SK-N-MC (cell line): ENCODE data around the gene UGGT2.
"Not testable (repeated sequence)": the region's sequence is repeated elsewhere in the genome, so short reads cannot be mapped to it uniquely, and the experiment has no call there.

Experiments
- DNase-seq: peaks from one replicate; pipeline ENCODE4 v3.0.0-alpha.2; 2011; ENCODE audit warnings: low read depth, low spot score
- H3K27ac ChIP-seq: fragments of 200-600 bp; sonication (generic); 2 replicates; pipeline ENCODE4 v1.5.1; 2016; ENCODE audit warnings: mixed run types
- H3K36me3 ChIP-seq: fragments of 200-600 bp; sonication (generic); 2 replicates; pipeline ENCODE4 v1.6.1; 2017; ENCODE audit warnings: antibody characterized with exemption, low read length, mixed read lengths; ENCODE audit not compliant: insufficient read depth
- H3K4me3 ChIP-seq: fragments of 200-600 bp; sonication (generic); 2 replicates; pipeline ENCODE4 v1.5.1; 2016
- H3K9ac ChIP-seq: fragments of 200-600 bp; sonication (generic); 2 replicates; pipeline ENCODE4 v1.8.0; 2017; ENCODE audit warnings: mixed run types, mixed read lengths; ENCODE audit not compliant: insufficient read length
- H3K9me3 ChIP-seq: fragments of 200-600 bp; sonication (generic); 2 replicates; pipeline ENCODE4 v1.6.1; 2017; ENCODE audit warnings: low read depth, mild to moderate bottlenecking, antibody characterized with exemption, low read length, moderate library complexity, mixed read lengths
- EZH2 ChIP-seq: fragments of 200-600 bp; sonication (generic); IDR thresholded peaks from one replicate; pipeline ENCODE4 v1.6.1; 2017; ENCODE audit warnings: antibody characterized with exemption
- FOXP2 ChIP-seq: optimal IDR thresholded peaks from 2 replicates; pipeline ENCODE3; 2011; ENCODE audit warnings: mild to moderate bottlenecking, moderate library complexity; ENCODE audit not compliant: insufficient read depth; ENCODE audit errors: extremely low read length, control extremely low read depth
- POLR2AphosphoS5 ChIP-seq: IDR thresholded peaks from 2 replicates; pipeline ENCODE4 v1.6.1; 2012; ENCODE audit warnings: mild to moderate bottlenecking, low read depth, low read length, borderline replicate concordance

UGGT2 gene

DNA sequence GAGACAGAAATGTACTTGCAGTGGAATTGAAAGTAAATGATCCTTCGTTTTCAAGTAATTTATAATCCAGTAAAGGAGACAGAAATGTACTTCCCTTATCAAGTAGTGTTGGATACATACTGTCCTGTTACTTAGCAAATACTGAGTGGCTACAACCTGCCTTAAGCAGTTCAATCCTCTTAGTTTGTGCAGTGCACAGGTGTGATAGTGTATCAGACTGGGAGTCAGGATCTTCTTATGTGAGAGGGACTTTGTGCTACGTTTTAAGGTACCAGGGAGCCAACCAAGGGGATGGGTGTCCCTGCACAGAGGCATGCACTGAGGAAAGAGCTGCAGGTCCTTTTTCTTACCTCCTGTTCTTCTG lies 265.1 kb downstream of the UGGT2 start:
- no peak for TF ChIP-seq FOXP2
- TF ChIP-seq EZH2, result no peak
- no peak for TF ChIP-seq POLR2AphosphoS5
- H3K9me3 ChIP-seq, result no peaks in the 10 kb centered on the region
- H3K36me3 ChIP-seq, result no peaks in the 10 kb centered on the region
- no peak overlapping the region for H3K27ac ChIP-seq
- no peak for DNase-seq
- no peak overlapping the region for H3K9ac ChIP-seq
- no peak overlapping the region for H3K4me3 ChIP-seq

DNA sequence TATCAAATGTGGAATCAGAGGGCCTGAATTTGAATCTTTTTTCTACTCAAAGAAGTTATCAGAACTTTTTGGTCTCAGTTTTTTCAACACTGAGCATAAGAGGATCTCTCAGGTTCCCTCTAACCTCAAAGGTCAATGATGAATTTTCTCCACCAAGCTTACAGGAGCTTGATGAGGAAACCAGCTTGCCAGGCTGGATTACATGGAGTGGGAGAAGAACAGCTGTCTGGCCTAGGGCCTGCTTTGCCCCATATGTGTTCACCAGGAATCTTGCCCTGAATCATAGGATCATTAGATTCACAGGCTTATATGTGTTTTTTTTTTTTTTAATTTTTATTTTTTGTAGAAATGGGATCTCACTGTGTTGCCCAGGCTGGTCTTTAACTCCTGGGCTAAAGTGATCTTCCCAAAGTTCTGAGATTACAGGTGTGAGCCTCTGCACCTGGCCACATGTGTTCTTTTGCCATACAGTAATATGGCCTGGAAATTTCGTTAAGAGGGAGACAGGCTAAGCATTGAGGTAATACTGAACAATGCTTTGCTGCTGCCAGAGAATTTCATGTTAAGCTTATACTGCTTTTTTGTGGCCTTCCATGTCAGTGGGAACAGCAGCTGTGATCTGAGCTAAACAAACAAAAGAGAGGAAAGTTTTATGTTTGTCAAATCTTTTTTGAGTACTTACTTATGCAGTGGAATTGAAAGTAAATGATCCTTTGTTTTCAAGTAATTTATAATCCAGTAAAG lies 265.7 kb downstream of the UGGT2 start:
- no peak for DNase-seq
- Histone ChIP-seq H3K9me3 (no peaks in the 10 kb centered on the region), H3K27ac (no peak overlapping the region), H3K9ac (no peak overlapping the region), H3K36me3 (no peaks in the 10 kb centered on the region), H3K4me3 (no peak overlapping the region)
- TF ChIP-seq POLR2AphosphoS5 (no peak), EZH2 (no peak), FOXP2 (no peak)

DNA sequence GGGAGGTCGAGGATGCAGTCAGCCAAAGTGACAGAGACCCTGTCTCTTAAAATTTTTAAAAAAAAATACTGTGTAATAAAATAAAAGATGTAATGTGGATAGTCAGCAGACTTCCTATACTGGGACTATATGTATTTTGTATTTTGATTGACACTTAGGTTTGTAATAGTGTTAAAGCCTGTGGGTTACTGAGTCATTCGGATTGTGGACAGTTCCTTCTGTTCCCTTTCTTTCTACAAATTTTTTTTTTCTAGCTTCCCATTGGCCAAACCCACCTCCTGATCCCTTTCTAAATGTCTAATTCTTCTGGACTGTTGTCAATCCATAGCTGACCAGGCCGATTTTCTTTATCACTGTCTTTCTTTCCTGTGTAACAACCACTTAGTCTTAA lies 268.3 kb downstream of the UGGT2 start:
- DNase-seq, result no peak
- H3K9ac ChIP-seq, result no peak overlapping the region
- TF ChIP-seq FOXP2, result no peak
- no peak for TF ChIP-seq EZH2
- TF ChIP-seq POLR2AphosphoS5, result no peak
- no peak overlapping the region for H3K4me3 ChIP-seq
- H3K36me3 ChIP-seq, result no peaks in the 10 kb centered on the region
- no peak overlapping the region for H3K27ac ChIP-seq
- H3K9me3 ChIP-seq, result no peaks in the 10 kb centered on the region

- Histone ChIP-seq H3K9me3 (no peaks in the 10 kb centered on the region), H3K9ac (no peak overlapping the region), H3K27ac (no peak overlapping the region), H3K4me3 (no peak overlapping the region), H3K36me3 (no peaks in the 10 kb centered on the region)
- TF ChIP-seq POLR2AphosphoS5 (no peak), FOXP2 (no peak), EZH2 (no peak)
- no peak for DNase-seq
Observed at GRCh38 chr13:95784161-95784899, 268.9 kb downstream of the UGGT2 start.

DNA sequence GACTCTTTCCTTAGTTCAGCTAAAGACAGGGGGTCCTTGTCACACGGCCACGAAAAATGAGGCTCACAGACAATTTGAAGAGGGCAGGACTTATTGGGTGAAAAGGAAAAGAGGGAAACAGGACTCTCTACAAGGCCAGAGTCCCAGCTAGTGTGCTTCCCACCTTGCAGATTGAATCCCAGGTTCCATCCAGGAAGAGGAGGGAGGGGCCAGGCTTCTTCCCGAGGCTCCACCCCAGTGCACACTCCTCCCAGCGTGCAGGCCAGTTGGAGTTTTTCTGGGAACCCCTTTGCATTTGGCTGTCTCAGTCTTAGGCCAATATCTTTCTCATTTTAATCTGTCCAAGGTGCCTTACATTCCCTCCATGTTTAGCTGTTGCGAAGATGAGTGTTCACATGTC lies 269.5 kb downstream of the UGGT2 start:
- Histone ChIP-seq H3K4me3 (no peak overlapping the region), H3K9ac (no peak overlapping the region), H3K27ac (no peak overlapping the region), H3K36me3 (no peaks in the 10 kb centered on the region), H3K9me3 (no peaks in the 10 kb centered on the region)
- no peak for TF ChIP-seq POLR2AphosphoS5
- no peak for TF ChIP-seq FOXP2
- DNase-seq, result no peak

- not testable (repeated sequence) for H3K36me3 ChIP-seq
Observed at GRCh38 chr13:95781940-95782339, 271.3 kb downstream of the UGGT2 start.

DNA sequence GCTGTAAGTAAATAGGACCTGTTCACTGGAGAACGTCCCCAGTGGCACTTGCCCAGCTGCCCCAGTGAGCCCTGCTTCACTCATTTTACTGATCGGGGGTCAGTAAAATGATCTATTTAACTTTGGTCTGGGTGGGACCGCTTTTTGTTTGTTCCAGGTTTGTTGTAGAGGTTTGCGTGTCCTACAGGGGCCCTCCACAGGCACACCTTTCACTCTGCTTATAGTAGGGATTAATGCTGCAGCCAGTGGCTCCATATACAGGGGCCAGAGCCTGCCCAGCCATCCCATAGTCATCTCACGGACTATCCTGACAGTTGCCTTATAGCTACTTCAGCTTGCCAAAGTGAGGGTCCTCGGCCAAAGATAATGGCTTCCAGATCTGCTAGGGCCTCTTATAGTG lies 272.2 kb downstream of the UGGT2 start:
- TF ChIP-seq POLR2AphosphoS5, result no peak
- TF ChIP-seq EZH2, result no peak
- TF ChIP-seq FOXP2, result no peak
- DNase-seq, result no peak

More at GRCh38 chr13:95781940-95782339, 271.3 kb downstream of the UGGT2 start:
- not testable (repeated sequence) for H3K9me3 ChIP-seq, DNase-seq, H3K9ac ChIP-seq, H3K27ac ChIP-seq, H3K4me3 ChIP-seq

GRCh38 chr13:95779522-95779921 lies 273.7 kb downstream of the UGGT2 start:
- H3K27ac ChIP-seq, result no peak overlapping the region
- TF ChIP-seq FOXP2 (no peak), EZH2 (no peak), POLR2AphosphoS5 (no peak)
- no peak overlapping the region for H3K4me3 ChIP-seq
- H3K9me3 ChIP-seq, result no peaks in the 10 kb centered on the region
- no peaks in the 10 kb centered on the region for H3K36me3 ChIP-seq
- DNase-seq, result no peak
- H3K9ac ChIP-seq, result no peak overlapping the region

More for the DNA sequence above, 272.2 kb downstream of the UGGT2 start:
- Histone ChIP-seq H3K36me3 (no peaks in the 10 kb centered on the region), H3K9ac (no peak overlapping the region), H3K4me3 (no peak overlapping the region), H3K27ac (no peak overlapping the region), H3K9me3 (no peaks in the 10 kb centered on the region)
